ENCODE data around the gene ANKMY2.

- TF ChIP-seq CTCF (IDR thresholded peaks at IDR 0.05) (no peak), POLR2A (IDR thresholded peaks at IDR 0.05) (no peak)
Measured at GRCh38 chr7:16644636-16645592, 640 bp downstream of the ANKMY2 start.

All from right lobe of liver (tissue), 4 donors.